ENCODE measurements around the gene LSM2. TPM values are rescaled to one million over a fixed set of nuclear protein-coding genes. Genes with fewer than 3 reads are reported as not detected.

LSM2 gene
- total RNA-seq, 1 experiment from 2014 or later, result 56.3 TPM

DNA sequence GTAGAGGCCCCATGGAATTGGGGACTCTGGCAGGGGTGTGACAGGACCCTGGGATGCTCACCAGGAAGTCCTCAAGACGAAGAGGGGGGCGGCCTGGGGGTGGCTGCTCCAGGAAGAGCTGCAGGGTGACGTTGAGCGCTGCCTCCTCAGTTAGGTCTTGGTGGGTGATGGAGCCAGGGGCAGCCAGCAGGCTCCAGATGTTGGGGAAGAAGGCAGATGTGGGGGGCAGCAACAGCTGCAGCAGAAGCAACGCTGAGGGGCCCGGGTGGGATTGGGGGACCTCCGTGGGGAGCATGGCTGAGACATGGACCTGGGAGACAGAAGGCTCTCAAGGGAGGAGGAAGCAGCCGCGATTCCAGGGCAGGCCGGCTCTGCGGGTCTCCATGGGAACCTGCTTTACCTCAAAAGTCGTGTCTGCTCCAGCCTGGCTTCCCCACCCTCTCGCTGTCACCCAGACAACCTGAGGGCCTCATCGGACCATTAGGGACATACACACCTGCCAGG, 30.2 kb downstream of the LSM2 start:
- H3K27me3 Mint-ChIP-seq (ENCODE audit: insufficient read depth, unreplicated experiment), result no peaks in the 10 kb centered on the region
- no peak for TF ChIP-seq CTCF (IDR thresholded peaks at IDR 0.05; ENCODE audit: insufficient read depth in 1 of 2, low read depth in 1 of 2, low read length in 1 of 2, severe bottlenecking in 1 of 2, unreplicated experiment in 1 of 2)
- no peaks in the 10 kb centered on the region for H3K36me3 ChIP-seq (ENCODE audit: control insufficient read depth, insufficient read depth, low read length)
- no peak overlapping the region for H3K4me3 Mint-ChIP-seq (ENCODE audit: unreplicated experiment)
- no peaks in the 10 kb centered on the region for H3K27me3 ChIP-seq (replicated peaks; ENCODE audit: control insufficient read depth, insufficient read depth, low read length)
- ChIA-PET POLR2A (no interaction called here), CTCF (no interaction called here)
- H3K4me1 Mint-ChIP-seq (ENCODE audit: low read depth, unreplicated experiment), result peaks cover 5% of the 10 kb centered on the region
- H3K27ac Mint-ChIP-seq (ENCODE audit: unreplicated experiment), result peak overlapping the region; percentile 59
- no peaks in the 10 kb centered on the region for H3K9me3 ChIP-seq
- H3K36me3 Mint-ChIP-seq (ENCODE audit: insufficient read depth, unreplicated experiment), result peaks cover 28% of the 10 kb centered on the region
- H3K9me3 Mint-ChIP-seq (ENCODE audit: unreplicated experiment), result no peaks in the 10 kb centered on the region
- BruUV-seq (replicated peaks), result no TSS peak
- peaks cover 23% of the 10 kb centered on the region for H3K4me1 ChIP-seq
- intact Hi-C loops (cut with micrococcal nuclease; ENCODE audit: unreplicated experiment), result no loop called here
- no peak for DNase-seq
- no peak overlapping the region for H3K4me3 ChIP-seq (ENCODE audit: low read depth, low read length)

DNA sequence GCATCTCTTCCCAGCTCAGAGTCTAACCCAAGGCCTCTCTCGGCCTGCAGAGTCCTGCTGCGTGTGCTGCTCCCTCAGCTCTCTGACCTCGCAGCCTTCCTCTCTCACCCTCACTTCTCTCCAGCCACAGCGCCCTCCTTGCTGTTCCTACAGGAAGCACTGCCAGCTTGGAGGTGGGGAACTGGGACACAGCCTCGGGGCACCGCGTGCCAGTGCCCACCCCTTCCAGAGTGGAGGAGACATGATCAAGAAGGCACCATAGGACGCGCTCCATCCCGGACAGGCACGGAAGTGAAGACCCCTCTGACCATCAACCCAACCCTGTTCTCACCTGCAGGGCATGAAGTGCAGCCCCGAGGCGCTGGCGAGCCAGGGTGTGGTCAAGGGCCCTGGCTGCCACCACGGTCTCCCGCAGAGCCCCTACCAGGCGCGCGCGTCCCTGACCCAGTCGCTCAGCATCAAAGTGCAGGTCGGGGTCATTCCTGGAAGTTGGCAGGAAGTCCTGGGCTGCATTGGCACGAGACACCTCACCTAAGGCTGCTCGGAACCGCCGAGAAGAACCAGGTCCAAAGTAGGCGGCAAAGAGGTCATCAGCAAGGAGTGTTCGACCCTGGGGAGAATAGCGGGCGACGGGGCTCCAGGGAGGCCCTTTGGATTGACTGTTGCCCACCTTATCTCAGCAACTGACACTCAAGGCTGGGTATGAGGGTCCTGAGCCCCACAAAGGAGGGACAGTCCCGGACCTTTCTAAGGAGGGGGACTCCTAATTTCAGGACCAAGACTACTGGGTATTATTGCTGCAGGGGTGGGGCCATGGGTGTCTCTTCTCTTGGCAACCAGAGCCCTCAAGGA, 30.9 kb downstream of the LSM2 start:
- H3K27ac Mint-ChIP-seq (ENCODE audit: unreplicated experiment), result peak overlapping the region; percentile 59
- CTCF ChIA-PET, result interaction anchor here (0.6 to 1.0 kb wide), 2 partner anchors 16 to 198 kb away, joined by 4 to 5 read pairs; no protein-coding TSS in a partner anchor
- no peaks in the 10 kb centered on the region for H3K9me3 Mint-ChIP-seq (ENCODE audit: unreplicated experiment)
- peaks cover 22% of the 10 kb centered on the region for H3K36me3 Mint-ChIP-seq (ENCODE audit: insufficient read depth, unreplicated experiment)
- POLR2A ChIA-PET, result interaction anchor here (1.8 kb wide), 1 partner anchor 51 kb away, joined by 8 read pairs; the partner anchor contains the start of gene HSPA1B
- H3K27me3 Mint-ChIP-seq (ENCODE audit: insufficient read depth, unreplicated experiment), result no peaks in the 10 kb centered on the region
- no TSS peak for BruUV-seq (replicated peaks)
- H3K4me1 Mint-ChIP-seq (ENCODE audit: low read depth, unreplicated experiment), result peaks cover 5% of the 10 kb centered on the region
- DNase-seq, result no peak
- peaks cover 23% of the 10 kb centered on the region for H3K4me1 ChIP-seq
- intact Hi-C loops (cut with micrococcal nuclease; ENCODE audit: unreplicated experiment), result no loop called here
- H3K4me3 Mint-ChIP-seq (ENCODE audit: unreplicated experiment), result no peak overlapping the region
- H3K27me3 ChIP-seq (replicated peaks; ENCODE audit: control insufficient read depth, insufficient read depth, low read length), result no peaks in the 10 kb centered on the region
- no peak for TF ChIP-seq CTCF (IDR thresholded peaks at IDR 0.05; ENCODE audit: insufficient read depth in 1 of 2, low read depth in 1 of 2, low read length in 1 of 2, severe bottlenecking in 1 of 2, unreplicated experiment in 1 of 2)
- H3K4me3 ChIP-seq (ENCODE audit: low read depth, low read length), result no peak overlapping the region
- no peaks in the 10 kb centered on the region for H3K36me3 ChIP-seq (ENCODE audit: control insufficient read depth, insufficient read depth, low read length)
- no peaks in the 10 kb centered on the region for H3K9me3 ChIP-seq

DNA sequence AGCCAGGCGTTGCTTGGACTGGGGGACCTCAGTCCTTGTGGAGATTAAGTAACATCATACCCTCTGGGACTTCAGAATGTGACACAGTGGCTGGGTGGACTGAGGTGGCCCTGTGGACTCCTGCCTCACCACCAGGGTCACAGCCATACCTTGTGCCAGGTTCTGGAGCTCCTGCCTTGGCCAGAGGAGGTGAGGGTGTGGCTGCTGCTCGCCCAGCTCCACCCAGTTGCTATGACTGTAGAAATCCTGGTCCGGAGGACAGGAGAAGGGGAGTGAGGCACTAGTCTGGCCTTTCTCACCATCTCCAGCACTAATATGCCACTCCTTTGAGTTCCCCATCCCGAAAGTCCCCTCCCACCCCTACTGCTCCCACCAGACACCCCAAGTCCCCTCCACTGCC, 31.6 kb downstream of the LSM2 start:
- no peak for DNase-seq
- BruUV-seq (replicated peaks), result no TSS peak
- Mint-ChIP-seq H3K27me3 (ENCODE audit: insufficient read depth, unreplicated experiment) (no peaks in the 10 kb centered on the region), H3K9me3 (ENCODE audit: unreplicated experiment) (no peaks in the 10 kb centered on the region), H3K4me3 (ENCODE audit: unreplicated experiment) (no peak overlapping the region), H3K27ac (ENCODE audit: unreplicated experiment) (no peak overlapping the region), H3K4me1 (ENCODE audit: low read depth, unreplicated experiment) (peaks cover 5% of the 10 kb centered on the region), H3K36me3 (ENCODE audit: insufficient read depth, unreplicated experiment) (peaks cover 16% of the 10 kb centered on the region)
- H3K9me3 ChIP-seq, result no peaks in the 10 kb centered on the region
- TF ChIP-seq CTCF (IDR thresholded peaks at IDR 0.05; ENCODE audit: insufficient read depth in 1 of 2, low read depth in 1 of 2, low read length in 1 of 2, severe bottlenecking in 1 of 2, unreplicated experiment in 1 of 2), result no peak
- no peaks in the 10 kb centered on the region for H3K36me3 ChIP-seq (ENCODE audit: control insufficient read depth, insufficient read depth, low read length)
- intact Hi-C loops (cut with micrococcal nuclease; ENCODE audit: unreplicated experiment), result no loop called here
- H3K4me3 ChIP-seq (ENCODE audit: low read depth, low read length), result no peak overlapping the region
- H3K27me3 ChIP-seq (replicated peaks; ENCODE audit: control insufficient read depth, insufficient read depth, low read length), result no peaks in the 10 kb centered on the region
- H3K4me1 ChIP-seq, result peaks cover 23% of the 10 kb centered on the region
- POLR2A ChIA-PET, result interaction anchor here (1.8 kb wide), 1 partner anchor 52 kb away, joined by 8 read pairs; the partner anchor contains the start of gene HSPA1B
- CTCF ChIA-PET, result interaction anchor here (0.6 to 1.0 kb wide), 2 partner anchors 16 to 197 kb away, joined by 4 to 5 read pairs; no protein-coding TSS in a partner anchor

Data from Caco-2 (cell line).